Measurements from ENCODE around the gene TEKT3.
A peak's percentile ranks its signal among the peaks of the same experiment; 100 is the strongest.

Gene TEKT3

DNA sequence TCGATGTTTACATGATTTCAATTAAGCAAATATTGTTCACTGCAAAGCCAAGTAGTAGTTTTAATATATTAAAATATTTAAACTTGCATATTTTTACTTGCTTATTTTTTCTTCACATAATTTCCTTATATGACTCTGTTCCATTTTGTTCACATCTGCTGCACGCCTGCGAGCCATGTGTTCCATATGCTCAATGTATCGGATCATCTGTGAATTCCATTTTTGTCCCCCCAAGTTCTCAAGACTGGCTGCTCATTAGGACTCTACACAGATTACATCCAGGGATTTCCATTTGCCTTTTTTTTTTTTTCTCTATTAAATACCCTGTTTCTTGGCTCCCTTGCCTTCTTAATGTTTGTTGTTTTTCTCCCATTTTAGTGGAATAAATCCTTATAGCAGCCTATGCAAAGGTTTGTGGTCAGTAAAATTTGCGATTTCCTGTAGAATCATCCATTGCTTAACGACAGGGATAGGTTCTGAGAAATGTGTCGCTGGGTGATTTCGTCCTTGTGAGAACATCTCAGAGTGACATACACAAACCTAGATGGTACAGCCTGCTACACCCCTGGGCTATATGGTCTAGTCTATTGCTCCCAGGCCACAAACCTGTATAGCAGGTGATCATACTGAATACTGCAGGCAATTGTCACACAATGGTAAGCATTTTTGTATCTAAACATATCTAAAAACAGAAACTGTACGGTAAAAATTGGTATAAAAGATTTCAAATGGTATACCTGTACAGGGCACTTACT lies 30.2 kb upstream of the TEKT3 start:
- no peak for DNase-seq
- no peaks in the 10 kb centered on the region for H3K9me3 ChIP-seq (ENCODE audit: insufficient read depth, low read depth, low read length)
- H2AFZ ChIP-seq (ENCODE audit: insufficient read depth, low read length, poor library complexity): no peak overlapping the region
- no peaks in the 10 kb centered on the region for H3K4me1 ChIP-seq (ENCODE audit: control insufficient read depth in 1 of 2, insufficient read depth in 2 of 2, low read length in 2 of 2)
- no peak overlapping the region for H4K8ac ChIP-seq (ENCODE audit: low read depth, low read length)
- H2BK12ac ChIP-seq (ENCODE audit: low read length): no peak overlapping the region
- no peaks in the 10 kb centered on the region for H3K27me3 ChIP-seq (ENCODE audit: insufficient read depth, low read length)
- no peak overlapping the region for H4K91ac ChIP-seq (ENCODE audit: low read depth, low read length)
- H3K14ac ChIP-seq (ENCODE audit: low read length): no peak overlapping the region
- no peaks in the 10 kb centered on the region for H3K79me2 ChIP-seq (ENCODE audit: control insufficient read depth, insufficient read depth, low read length, poor library complexity)
- H3K4me3 ChIP-seq (ENCODE audit: low read depth, low read length): no peak overlapping the region
- H2AK5ac ChIP-seq (ENCODE audit: low read length): no peak overlapping the region
- no peak overlapping the region for H2BK5ac ChIP-seq (ENCODE audit: low read depth, low read length, poor library complexity)
- WGBS (ENCODE audit: extremely low coverage, insufficient coverage, insufficient read length): no CpG with 5 or more reads among the region's 9 CpGs
- no peak overlapping the region for H3K4me2 ChIP-seq (ENCODE audit: low read length)
- H2BK120ac ChIP-seq (ENCODE audit: insufficient read depth, low read length, poor library complexity): no peak overlapping the region
- no peak overlapping the region for H3K23ac ChIP-seq (ENCODE audit: low read length)
- no peak overlapping the region for H3K4ac ChIP-seq (ENCODE audit: low read depth, low read length)
- no peak overlapping the region for H3K18ac ChIP-seq (ENCODE audit: low read length)
- no peak overlapping the region for H4K12ac ChIP-seq (ENCODE audit: low read depth, low read length)
- no peaks in the 10 kb centered on the region for H3K36me3 ChIP-seq (ENCODE audit: control insufficient read depth in 1 of 2, insufficient read depth in 2 of 2, low read length in 2 of 2)
- H3K79me1 ChIP-seq (ENCODE audit: low read length): no peaks in the 10 kb centered on the region
- no peak overlapping the region for H3K9ac ChIP-seq (ENCODE audit: low read length)
- no peak overlapping the region for H3K27ac ChIP-seq (ENCODE audit: low read depth, low read length)

DNA sequence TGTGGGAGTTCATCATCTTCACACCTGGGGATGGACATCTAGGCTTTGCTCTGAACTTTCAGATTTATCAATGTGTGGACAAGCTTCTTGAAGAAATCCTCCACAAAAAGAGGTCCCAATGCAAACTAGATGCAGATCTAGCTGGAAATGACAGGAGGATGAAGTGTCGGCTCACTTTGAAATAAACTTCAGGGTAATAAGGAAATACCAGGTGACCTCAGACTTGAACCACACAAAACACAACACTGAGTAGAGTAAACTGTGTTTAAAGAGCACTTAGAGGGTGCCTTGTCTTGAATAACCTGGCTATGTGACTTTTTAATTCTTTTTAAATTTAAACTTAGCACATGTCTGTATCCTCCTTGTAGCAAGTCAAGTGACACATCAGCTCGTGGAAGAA lies 27.2 kb upstream of the TEKT3 start:
- no peak overlapping the region for H3K9ac ChIP-seq (ENCODE audit: low read length)
- WGBS (ENCODE audit: extremely low coverage, insufficient coverage, insufficient read length): no CpG with 5 or more reads among the region's 2 CpGs

DNA sequence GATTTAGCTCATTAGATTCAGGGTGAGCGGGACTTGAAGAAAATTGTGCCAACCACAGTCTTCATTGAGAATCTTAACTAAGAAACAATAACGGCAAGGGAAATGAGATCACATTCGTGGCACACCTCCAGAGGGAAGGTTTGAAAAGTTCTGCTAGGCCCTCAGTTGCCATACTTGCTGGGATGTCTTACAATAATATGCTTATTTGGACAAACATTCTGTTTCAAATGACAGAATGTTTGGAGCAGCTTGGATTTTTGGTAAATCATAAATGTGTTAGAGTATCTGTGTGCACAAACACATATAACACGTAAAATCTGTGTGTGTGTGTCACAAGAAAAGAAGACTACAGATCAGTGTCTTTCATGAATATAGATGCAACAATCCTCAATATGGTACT lies 24.6 kb upstream of the TEKT3 start:
- Histone ChIP-seq H2BK5ac (ENCODE audit: low read depth, low read length, poor library complexity) (no peak overlapping the region), H4K8ac (ENCODE audit: low read depth, low read length) (no peak overlapping the region)

More for the DNA sequence above, 27.2 kb upstream of the TEKT3 start:
- no peaks in the 10 kb centered on the region for H3K27me3 ChIP-seq (ENCODE audit: insufficient read depth, low read length)
- no peak for DNase-seq
- H3K79me2 ChIP-seq (ENCODE audit: control insufficient read depth, insufficient read depth, low read length, poor library complexity): no peaks in the 10 kb centered on the region
- no peak overlapping the region for H2BK5ac ChIP-seq (ENCODE audit: low read depth, low read length, poor library complexity)
- no peak overlapping the region for H3K4ac ChIP-seq (ENCODE audit: low read depth, low read length)
- no peaks in the 10 kb centered on the region for H3K9me3 ChIP-seq (ENCODE audit: insufficient read depth, low read depth, low read length)
- H3K23ac ChIP-seq (ENCODE audit: low read length): no peak overlapping the region
- H4K12ac ChIP-seq (ENCODE audit: low read depth, low read length): no peak overlapping the region
- H2AFZ ChIP-seq (ENCODE audit: insufficient read depth, low read length, poor library complexity): no peak overlapping the region
- no peak overlapping the region for H4K91ac ChIP-seq (ENCODE audit: low read depth, low read length)
- no peak overlapping the region for H3K4me2 ChIP-seq (ENCODE audit: low read length)
- H2BK12ac ChIP-seq (ENCODE audit: low read length): no peak overlapping the region
- no peak overlapping the region for H2AK5ac ChIP-seq (ENCODE audit: low read length)
- H3K27ac ChIP-seq (ENCODE audit: low read depth, low read length): no peak overlapping the region
- no peak overlapping the region for H3K18ac ChIP-seq (ENCODE audit: low read length)
- no peak overlapping the region for H4K8ac ChIP-seq (ENCODE audit: low read depth, low read length)
- no peak overlapping the region for H2BK120ac ChIP-seq (ENCODE audit: insufficient read depth, low read length, poor library complexity)
- no peaks in the 10 kb centered on the region for H3K36me3 ChIP-seq (ENCODE audit: control insufficient read depth in 1 of 2, insufficient read depth in 2 of 2, low read length in 2 of 2)
- H3K14ac ChIP-seq (ENCODE audit: low read length): no peak overlapping the region
- H3K79me1 ChIP-seq (ENCODE audit: low read length): no peaks in the 10 kb centered on the region
- H3K4me3 ChIP-seq (ENCODE audit: low read depth, low read length): no peak overlapping the region
- no peaks in the 10 kb centered on the region for H3K4me1 ChIP-seq (ENCODE audit: control insufficient read depth in 1 of 2, insufficient read depth in 2 of 2, low read length in 2 of 2)

DNA sequence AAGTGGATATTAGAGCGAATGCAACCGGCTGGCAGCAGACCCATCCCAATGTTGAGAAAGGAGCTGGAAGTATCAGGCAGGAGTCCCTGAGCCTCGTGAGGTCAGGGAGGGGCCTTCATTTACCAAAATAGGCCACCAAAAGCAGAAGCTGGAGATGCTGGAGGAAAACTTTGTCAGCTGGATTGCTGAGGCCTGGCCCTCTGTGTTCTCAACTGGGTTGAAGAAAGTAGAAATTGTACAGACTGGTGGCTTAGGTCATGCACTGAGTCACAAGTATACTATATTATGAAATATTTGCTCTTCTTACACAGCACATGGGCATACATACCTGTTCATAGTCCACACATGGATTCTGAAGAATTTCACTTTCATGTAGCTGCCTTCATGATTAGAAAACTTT lies 23.2 kb upstream of the TEKT3 start:
- no CpG with 5 or more reads among the region's 3 CpGs for WGBS (ENCODE audit: extremely low coverage, insufficient coverage, insufficient read length)

More for the DNA sequence above, 24.6 kb upstream of the TEKT3 start:
- H3K9me3 ChIP-seq (ENCODE audit: insufficient read depth, low read depth, low read length): no peaks in the 10 kb centered on the region
- WGBS (ENCODE audit: extremely low coverage, insufficient coverage, insufficient read length): no CpG with 5 or more reads among the region's 4 CpGs
- no peak overlapping the region for H2BK12ac ChIP-seq (ENCODE audit: low read length)
- H3K27me3 ChIP-seq (ENCODE audit: insufficient read depth, low read length): no peaks in the 10 kb centered on the region
- H3K4me3 ChIP-seq (ENCODE audit: low read depth, low read length): no peak overlapping the region
- no peaks in the 10 kb centered on the region for H3K79me2 ChIP-seq (ENCODE audit: control insufficient read depth, insufficient read depth, low read length, poor library complexity)
- H3K36me3 ChIP-seq (ENCODE audit: control insufficient read depth in 1 of 2, insufficient read depth in 2 of 2, low read length in 2 of 2): no peaks in the 10 kb centered on the region
- no peak overlapping the region for H3K9ac ChIP-seq (ENCODE audit: low read length)
- no peak overlapping the region for H4K91ac ChIP-seq (ENCODE audit: low read depth, low read length)
- peaks cover 0 to 3% of the 10 kb centered on the region in 2 experiments for H3K4me1 ChIP-seq (ENCODE audit: control insufficient read depth in 1 of 2, insufficient read depth in 2 of 2, low read length in 2 of 2)
- no peak overlapping the region for H3K4me2 ChIP-seq (ENCODE audit: low read length)
- no peak for DNase-seq
- H2AFZ ChIP-seq (ENCODE audit: insufficient read depth, low read length, poor library complexity): no peak overlapping the region
- no peak overlapping the region for H3K18ac ChIP-seq (ENCODE audit: low read length)
- no peak overlapping the region for H3K27ac ChIP-seq (ENCODE audit: low read depth, low read length)
- H3K4ac ChIP-seq (ENCODE audit: low read depth, low read length): no peak overlapping the region
- H4K12ac ChIP-seq (ENCODE audit: low read depth, low read length): no peak overlapping the region
- no peak overlapping the region for H3K14ac ChIP-seq (ENCODE audit: low read length)
- no peaks in the 10 kb centered on the region for H3K79me1 ChIP-seq (ENCODE audit: low read length)
- H2BK120ac ChIP-seq (ENCODE audit: insufficient read depth, low read length, poor library complexity): no peak overlapping the region
- no peak overlapping the region for H3K23ac ChIP-seq (ENCODE audit: low read length)
- no peak overlapping the region for H2AK5ac ChIP-seq (ENCODE audit: low read length)

More for the DNA sequence above, 23.2 kb upstream of the TEKT3 start:
- no peak overlapping the region for H3K18ac ChIP-seq (ENCODE audit: low read length)
- no peak overlapping the region for H4K91ac ChIP-seq (ENCODE audit: low read depth, low read length)
- no peak overlapping the region for H2AK5ac ChIP-seq (ENCODE audit: low read length)
- no peak overlapping the region for H3K14ac ChIP-seq (ENCODE audit: low read length)
- H3K4me2 ChIP-seq (ENCODE audit: low read length): no peak overlapping the region
- no peak overlapping the region for H3K4me3 ChIP-seq (ENCODE audit: low read depth, low read length)
- H3K79me1 ChIP-seq (ENCODE audit: low read length): no peaks in the 10 kb centered on the region
- H2BK12ac ChIP-seq (ENCODE audit: low read length): no peak overlapping the region
- no peaks in the 10 kb centered on the region for H3K79me2 ChIP-seq (ENCODE audit: control insufficient read depth, insufficient read depth, low read length, poor library complexity)
- H3K4me1 ChIP-seq (ENCODE audit: control insufficient read depth in 1 of 2, insufficient read depth in 2 of 2, low read length in 2 of 2): peaks cover 0 to 3% of the 10 kb centered on the region in 2 experiments
- H3K27ac ChIP-seq (ENCODE audit: low read depth, low read length): no peak overlapping the region
- no peak overlapping the region for H3K23ac ChIP-seq (ENCODE audit: low read length)
- H3K4ac ChIP-seq (ENCODE audit: low read depth, low read length): no peak overlapping the region
- H2BK5ac ChIP-seq (ENCODE audit: low read depth, low read length, poor library complexity): no peak overlapping the region
- H4K8ac ChIP-seq (ENCODE audit: low read depth, low read length): no peak overlapping the region
- no peaks in the 10 kb centered on the region for H3K36me3 ChIP-seq (ENCODE audit: control insufficient read depth in 1 of 2, insufficient read depth in 2 of 2, low read length in 2 of 2)
- no peak overlapping the region for H2AFZ ChIP-seq (ENCODE audit: insufficient read depth, low read length, poor library complexity)
- no peak overlapping the region for H2BK120ac ChIP-seq (ENCODE audit: insufficient read depth, low read length, poor library complexity)
- DNase-seq: peak in 1 of 2 donors; percentile 36
- H3K9me3 ChIP-seq (ENCODE audit: insufficient read depth, low read depth, low read length): no peaks in the 10 kb centered on the region
- no peak overlapping the region for H3K9ac ChIP-seq (ENCODE audit: low read length)
- H4K12ac ChIP-seq (ENCODE audit: low read depth, low read length): no peak overlapping the region
- H3K27me3 ChIP-seq (ENCODE audit: insufficient read depth, low read length): no peaks in the 10 kb centered on the region

All from trophoblast cell (in vitro differentiated cells and primary cell).